SU-DHL-6 (cell line): ENCODE results near the gene PDGFA.

Experiments
- CTCF ChIP-seq: fragments of 200-600 bp; sonication (generic); IDR thresholded peaks from one replicate; pipeline ENCODE4 v1.5.1; 2017; ENCODE audit warnings: antibody characterized with exemption, mild to moderate bottlenecking, low read length, moderate library complexity; ENCODE audit not compliant: insufficient read depth, poor library complexity, severe bottlenecking
- EZH2phosphoT487 ChIP-seq: fragments of 200-600 bp; sonication (generic), shearing (Covaris generic); conservative IDR thresholded peaks from 2 replicates; pipeline ENCODE4 v1.6.1; 2018; ENCODE audit warnings: mild to moderate bottlenecking, antibody characterized with exemption, low read length, moderate library complexity, mixed read lengths

GRCh38 chr7:471191-471865, 48.3 kb downstream of the PDGFA start:
- no peak for TF ChIP-seq CTCF
- TF ChIP-seq EZH2phosphoT487 = no peak
